ENCODE data around the gene AKT1. TPM values are rescaled to one million over a fixed set of nuclear protein-coding genes. Genes with fewer than 3 reads are reported as not detected.

Gene AKT1
- total and polyA plus RNA-seq, 12 donors = 95.7 to 152 (median 137) TPM

DNA sequence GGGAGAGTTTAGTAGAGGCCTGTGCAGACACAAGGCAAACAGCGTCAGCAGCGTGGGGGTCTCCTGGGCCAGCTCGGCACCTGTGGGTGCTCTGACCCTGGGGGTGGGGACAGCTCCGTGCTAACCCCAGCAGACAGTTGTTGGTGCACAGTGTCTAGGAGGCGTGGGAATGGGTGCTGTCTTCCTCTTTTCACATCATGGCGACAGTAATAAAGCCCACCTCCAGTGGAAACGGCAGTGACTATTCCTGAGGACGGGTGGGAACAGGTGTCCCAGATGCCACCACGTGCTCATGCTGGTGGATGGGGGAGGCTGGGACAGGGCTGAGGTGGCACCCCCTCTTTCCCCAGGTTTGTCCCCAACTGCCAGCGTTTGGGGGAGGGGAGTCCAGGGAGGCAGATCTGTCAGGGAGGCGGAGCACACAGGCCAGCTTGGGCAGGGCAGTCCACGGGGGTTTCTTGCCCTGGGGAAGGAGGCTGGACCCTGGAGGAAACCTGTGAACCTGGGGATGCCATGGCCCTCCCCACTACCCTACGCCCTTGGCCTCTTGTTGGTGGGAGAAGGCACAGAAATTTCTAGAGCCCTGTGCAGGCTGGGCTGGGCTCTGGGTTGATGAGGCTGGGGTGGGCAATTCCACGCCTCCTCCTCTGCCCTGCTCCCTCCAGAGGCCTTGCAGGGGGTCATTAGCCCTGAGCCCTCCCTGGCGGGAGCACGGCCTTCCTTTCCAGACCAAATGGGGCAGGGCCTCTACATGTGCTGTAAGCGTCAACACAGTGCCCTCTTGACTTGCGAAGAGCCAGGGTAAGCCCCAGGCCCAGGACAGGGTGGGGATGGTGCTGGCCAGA, 9.2 kb upstream of the AKT1 start:
- Histone ChIP-seq H3K4me1 (peaks cover 8 to 49% (median 37%) of the 10 kb centered on the region in 9 donors), H3K27me3 (no peaks in the 10 kb centered on the region), H3K4me3 (no peak overlapping the region), H3K36me3 (no peaks in the 10 kb centered on the region), H3K27ac (peak overlapping the region in 1 of 10 donors; percentile 59), H3K9me3 (no peaks in the 10 kb centered on the region)
- TF ChIP-seq, protein P1, sequence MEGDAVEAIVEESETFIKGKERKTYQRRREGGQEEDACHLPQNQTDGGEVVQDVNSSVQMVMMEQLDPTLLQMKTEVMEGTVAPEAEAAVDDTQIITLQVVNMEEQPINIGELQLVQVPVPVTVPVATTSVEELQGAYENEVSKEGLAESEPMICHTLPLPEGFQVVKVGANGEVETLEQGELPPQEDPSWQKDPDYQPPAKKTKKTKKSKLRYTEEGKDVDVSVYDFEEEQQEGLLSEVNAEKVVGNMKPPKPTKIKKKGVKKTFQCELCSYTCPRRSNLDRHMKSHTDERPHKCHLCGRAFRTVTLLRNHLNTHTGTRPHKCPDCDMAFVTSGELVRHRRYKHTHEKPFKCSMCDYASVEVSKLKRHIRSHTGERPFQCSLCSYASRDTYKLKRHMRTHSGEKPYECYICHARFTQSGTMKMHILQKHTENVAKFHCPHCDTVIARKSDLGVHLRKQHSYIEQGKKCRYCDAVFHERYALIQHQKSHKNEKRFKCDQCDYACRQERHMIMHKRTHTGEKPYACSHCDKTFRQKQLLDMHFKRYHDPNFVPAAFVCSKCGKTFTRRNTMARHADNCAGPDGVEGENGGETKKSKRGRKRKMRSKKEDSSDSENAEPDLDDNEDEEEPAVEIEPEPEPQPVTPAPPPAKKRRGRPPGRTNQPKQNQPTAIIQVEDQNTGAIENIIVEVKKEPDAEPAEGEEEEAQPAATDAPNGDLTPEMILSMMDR (IDR thresholded peaks at IDR 0.05) = no peak
- ATAC-seq = no peak
- WGBS, 2 donors = 91 to 92% methylated on average over 18 of the region's 18 CpGs
- intact Hi-C loops (cut with DNase I) = no loop called here
- no peak for DNase-seq

DNA sequence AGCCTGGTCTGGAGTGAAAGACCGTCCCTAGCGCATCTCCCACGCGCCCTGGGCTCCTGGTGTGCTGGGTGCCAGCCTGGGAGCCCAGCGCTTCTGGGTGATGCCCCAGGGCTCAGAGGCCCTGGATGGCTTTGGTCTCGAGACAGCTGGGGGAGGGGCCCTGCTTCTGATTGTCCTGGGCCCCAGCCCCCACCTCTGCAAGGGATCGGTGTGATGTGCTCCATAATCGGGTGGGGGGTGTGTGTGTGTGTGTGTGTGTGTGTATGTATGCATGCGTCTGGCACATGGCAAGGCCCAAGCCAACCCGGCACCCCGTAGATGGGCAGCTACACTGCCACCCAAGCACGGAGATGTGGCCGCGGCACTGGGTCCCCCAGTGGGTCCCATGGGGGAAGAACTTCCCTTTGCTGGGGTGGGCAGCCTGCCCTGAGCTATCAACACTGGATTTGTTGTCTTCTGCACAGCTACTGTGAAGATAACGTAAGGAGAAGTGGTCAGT, 8.4 kb upstream of the AKT1 start:
- DNase-seq (no peak), ATAC-seq (no peak)
- Histone ChIP-seq H3K4me1 (peaks cover 14 to 55% (median 37%) of the 10 kb centered on the region in 9 donors), H3K36me3 (no peaks in the 10 kb centered on the region), H3K9me3 (no peaks in the 10 kb centered on the region), H3K4me3 (no peak overlapping the region), H3K27ac (no peak overlapping the region), H3K27me3 (no peaks in the 10 kb centered on the region)
- intact Hi-C loops (cut with DNase I) = no loop called here
- WGBS, 2 donors = 87 to 89% methylated on average over 15 of the region's 15 CpGs
- TF ChIP-seq, protein P1 (IDR thresholded peaks at IDR 0.05) = no peak

DNA sequence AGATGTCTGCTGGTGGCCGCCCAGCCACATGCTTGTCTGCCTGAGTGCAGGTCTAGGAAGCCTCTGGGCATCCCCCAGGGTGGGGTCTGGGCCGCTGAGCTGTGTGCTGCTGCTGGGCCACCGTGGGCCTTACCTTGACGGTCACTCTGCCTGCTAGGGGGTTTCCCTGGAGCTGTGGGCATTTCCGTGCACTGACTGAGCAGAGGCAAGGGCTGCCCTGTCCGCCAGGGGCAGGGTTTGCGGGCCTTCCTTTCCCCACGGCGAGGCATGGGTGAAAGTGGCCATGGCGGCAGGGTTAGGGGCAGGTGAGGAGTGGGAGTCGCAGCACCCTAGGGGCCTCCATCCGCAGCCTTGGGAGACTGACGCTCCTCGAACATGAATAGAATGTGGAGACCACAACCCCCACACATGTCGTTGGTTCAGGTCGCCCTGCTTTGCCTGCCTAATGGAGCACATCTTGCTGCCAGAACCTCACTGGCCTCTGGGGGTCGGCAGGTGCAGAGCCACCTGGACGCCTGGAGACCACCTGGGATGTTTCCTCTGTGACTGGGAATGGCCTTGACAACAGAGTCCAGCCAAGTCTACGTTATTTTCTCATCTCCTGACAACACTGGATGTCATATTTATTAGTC, 7.8 kb upstream of the AKT1 start:
- H3K9me3 ChIP-seq = no peaks in the 10 kb centered on the region
- ATAC-seq (no peak), DNase-seq (no peak)
- H3K27me3 ChIP-seq = no peaks in the 10 kb centered on the region
- H3K27ac ChIP-seq = no peak overlapping the region
- WGBS, 2 donors = 89 to 92% methylated on average over 19 of the region's 19 CpGs
- H3K4me3 ChIP-seq = no peak overlapping the region
- TF ChIP-seq, protein P1 (IDR thresholded peaks at IDR 0.05) = no peak
- no peaks in the 10 kb centered on the region for H3K36me3 ChIP-seq
- peaks cover 14 to 55% (median 37%) of the 10 kb centered on the region in 9 donors for H3K4me1 ChIP-seq
- intact Hi-C loops (cut with DNase I) = no loop called here

DNA sequence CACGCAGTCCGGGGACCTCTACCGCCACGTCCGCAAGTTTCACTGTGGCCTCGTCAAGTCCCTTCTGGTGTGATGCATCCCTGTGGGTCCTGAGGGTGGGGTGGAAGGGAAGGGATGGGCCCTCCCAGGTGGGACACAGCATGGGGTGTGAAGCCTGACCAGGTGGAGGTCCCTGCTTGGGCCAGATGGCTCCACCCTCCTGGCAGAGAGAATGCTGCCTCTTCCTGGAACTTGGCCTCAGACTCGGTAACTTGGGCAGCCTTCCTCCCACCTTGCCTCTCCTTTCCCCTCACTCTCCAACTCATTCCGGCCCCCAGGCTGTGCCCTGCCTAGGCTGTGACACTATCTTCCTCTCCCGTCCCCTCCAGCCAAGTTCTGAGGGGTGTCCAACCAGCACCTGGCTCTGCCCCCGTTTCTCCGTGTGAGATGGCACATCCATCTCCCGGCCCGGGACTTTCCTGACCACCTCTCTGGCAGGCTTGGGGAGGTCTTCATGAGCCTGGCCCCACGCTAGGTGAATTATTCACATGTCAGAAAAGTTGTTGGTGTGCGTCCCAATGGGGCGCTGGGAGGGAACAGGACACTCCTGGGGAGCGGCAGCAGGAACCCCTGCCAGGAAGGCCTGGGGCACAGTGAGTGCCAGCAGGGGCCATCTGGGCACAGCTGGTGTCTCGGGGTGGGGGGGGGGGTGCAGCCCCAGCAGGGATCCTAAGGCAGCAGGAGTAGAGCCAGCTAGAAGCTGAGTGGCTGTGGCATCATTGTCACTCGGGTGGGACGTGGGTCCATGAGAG, 7.0 kb upstream of the AKT1 start:
- Histone ChIP-seq H3K9me3 (no peaks in the 10 kb centered on the region), H3K27ac (no peak overlapping the region), H3K4me1 (peaks cover 14 to 62% (median 42%) of the 10 kb centered on the region in 9 donors), H3K4me3 (no peak overlapping the region), H3K36me3 (no peaks in the 10 kb centered on the region), H3K27me3 (no peaks in the 10 kb centered on the region)
- ATAC-seq (no peak), DNase-seq (no peak)
- TF ChIP-seq, protein P1 (IDR thresholded peaks at IDR 0.05) = no peak
- intact Hi-C loops (cut with DNase I) = no loop called here
- 94 to 97% methylated on average over 19 to 20 of the region's 20 CpGs for WGBS, 2 donors

Data from heart right ventricle (tissue), 16 donors.